Measurements from ENCODE around the gene CEP350.

CEP350 gene

DNA sequence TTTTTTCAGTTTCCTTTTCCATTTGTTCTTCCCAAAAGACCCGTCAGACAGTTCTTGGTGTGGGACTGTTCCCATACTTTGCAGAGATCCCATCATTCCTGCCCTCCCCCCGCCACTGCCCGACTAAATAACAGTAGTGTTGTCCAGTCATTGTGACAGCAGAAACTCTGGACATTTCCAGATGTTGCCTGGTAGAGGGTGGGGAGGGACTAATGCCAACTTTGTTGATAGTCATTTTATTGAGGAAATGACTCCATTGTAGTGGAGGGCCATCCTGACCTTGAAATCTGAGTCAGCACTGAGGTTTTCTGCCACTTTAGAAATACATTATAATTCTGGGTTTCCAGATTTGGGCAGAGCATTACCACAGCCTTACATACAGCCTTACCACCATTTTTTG lies 85.4 kb downstream of the CEP350 start:
- TF ChIP-seq, protein P1, sequence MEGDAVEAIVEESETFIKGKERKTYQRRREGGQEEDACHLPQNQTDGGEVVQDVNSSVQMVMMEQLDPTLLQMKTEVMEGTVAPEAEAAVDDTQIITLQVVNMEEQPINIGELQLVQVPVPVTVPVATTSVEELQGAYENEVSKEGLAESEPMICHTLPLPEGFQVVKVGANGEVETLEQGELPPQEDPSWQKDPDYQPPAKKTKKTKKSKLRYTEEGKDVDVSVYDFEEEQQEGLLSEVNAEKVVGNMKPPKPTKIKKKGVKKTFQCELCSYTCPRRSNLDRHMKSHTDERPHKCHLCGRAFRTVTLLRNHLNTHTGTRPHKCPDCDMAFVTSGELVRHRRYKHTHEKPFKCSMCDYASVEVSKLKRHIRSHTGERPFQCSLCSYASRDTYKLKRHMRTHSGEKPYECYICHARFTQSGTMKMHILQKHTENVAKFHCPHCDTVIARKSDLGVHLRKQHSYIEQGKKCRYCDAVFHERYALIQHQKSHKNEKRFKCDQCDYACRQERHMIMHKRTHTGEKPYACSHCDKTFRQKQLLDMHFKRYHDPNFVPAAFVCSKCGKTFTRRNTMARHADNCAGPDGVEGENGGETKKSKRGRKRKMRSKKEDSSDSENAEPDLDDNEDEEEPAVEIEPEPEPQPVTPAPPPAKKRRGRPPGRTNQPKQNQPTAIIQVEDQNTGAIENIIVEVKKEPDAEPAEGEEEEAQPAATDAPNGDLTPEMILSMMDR (conservative IDR thresholded peaks at IDR 0.05; ENCODE audit: low read depth, low read length) = no peak
- H3K4me3 ChIP-seq (ENCODE audit: low read length) = no peak overlapping the region
- DNase-seq (ENCODE audit: low read depth) = no peak

DNA sequence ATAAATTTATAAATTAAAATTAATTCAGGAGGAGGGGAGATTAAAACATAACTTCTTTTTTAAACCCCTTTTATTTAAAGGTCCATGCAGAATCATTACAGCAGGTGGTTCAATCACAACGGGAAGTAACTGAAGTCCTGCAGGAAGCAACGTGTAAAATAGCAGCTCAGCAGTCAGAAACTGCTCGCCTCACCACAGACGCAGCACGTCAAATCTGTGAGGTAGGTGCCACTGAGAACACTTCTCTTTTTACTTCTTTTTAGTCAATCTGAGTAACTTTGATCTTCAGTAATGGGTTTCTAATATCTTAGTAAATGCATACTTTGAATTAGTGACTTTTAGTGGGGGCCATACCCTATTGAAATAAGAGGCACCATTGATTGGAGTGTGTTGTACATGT lies 87.0 kb downstream of the CEP350 start:
- TF ChIP-seq, protein P1 (conservative IDR thresholded peaks at IDR 0.05; ENCODE audit: low read depth, low read length) = no peak
- no peak overlapping the region for H3K4me3 ChIP-seq (ENCODE audit: low read length)
- DNase-seq (ENCODE audit: low read depth) = no peak

DNA sequence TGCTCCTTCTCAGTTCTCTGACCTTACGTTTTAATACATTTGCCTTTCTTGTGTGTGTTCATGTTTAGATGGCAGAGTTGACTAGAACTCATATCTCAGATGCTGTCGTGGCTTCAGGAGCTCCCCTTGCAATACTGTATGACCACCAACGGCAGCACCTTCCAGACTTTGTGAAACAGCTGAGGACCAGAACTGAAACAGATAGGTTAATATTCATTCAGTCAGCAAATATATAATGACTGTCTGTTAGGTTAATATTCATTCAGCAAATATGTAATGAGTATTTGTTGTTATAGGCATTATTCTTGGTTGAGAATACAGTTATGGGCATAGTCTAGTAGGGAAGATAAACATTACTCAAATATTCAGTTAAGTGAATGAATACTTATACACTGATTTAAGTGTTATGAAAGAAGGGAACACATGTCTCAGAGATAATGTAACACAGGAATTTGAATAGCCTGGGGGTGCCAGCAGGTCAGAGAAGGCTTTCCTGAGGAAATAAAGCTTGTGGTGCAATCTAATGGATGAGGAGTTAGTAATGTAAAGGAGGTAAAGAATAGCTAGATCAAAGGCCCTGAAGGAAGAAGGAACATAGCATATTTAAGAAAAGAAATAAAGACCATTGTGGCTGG lies 88.5 kb downstream of the CEP350 start:
- H3K4me3 ChIP-seq (ENCODE audit: low read length) = no peak overlapping the region
- TF ChIP-seq, protein P1 (conservative IDR thresholded peaks at IDR 0.05; ENCODE audit: low read depth, low read length) = no peak
- DNase-seq (ENCODE audit: low read depth) = no peak

DNA sequence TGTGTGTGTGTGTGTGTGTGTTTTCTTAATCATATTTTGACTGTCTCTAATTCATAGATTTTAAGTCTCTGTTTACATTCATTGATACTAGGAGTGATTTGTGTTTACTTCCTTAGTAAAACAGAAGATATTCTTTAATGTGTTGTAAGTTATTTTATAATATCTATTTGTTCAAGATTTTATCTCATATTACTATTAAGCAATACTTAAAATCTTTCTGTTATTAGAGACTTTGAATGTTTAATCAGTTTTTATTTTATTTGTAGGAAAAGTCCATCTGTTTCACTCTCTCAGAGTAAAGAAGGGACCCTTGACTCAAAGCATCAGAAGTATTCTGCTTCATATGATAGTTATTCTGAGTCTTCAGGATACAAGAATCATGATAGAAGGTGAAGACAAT lies 89.2 kb downstream of the CEP350 start:
- H3K4me3 ChIP-seq (ENCODE audit: low read length) = no peak overlapping the region
- TF ChIP-seq, protein P1 (conservative IDR thresholded peaks at IDR 0.05; ENCODE audit: low read depth, low read length) = no peak

DNA sequence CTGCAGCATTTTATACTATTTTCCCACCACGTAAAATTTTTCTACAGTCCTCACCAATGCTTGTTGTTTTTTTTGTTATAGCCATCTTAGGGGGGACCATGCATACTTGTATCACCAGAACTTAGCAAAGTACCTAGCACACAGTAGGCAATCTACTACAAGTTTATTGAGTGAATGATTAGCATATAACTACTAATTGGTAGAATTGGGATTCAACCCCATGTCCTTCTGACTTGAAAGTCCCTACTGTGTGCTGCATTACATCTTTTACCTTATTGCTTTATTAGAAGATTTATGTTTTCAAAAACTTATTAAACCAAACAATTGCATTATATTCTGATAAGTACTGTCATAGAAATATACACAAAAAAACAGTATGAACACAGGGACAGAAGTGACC lies 92.1 kb downstream of the CEP350 start:
- DNase-seq (ENCODE audit: low read depth) = no peak
- H3K4me3 ChIP-seq (ENCODE audit: low read length) = no peak overlapping the region
- TF ChIP-seq, protein P1 (conservative IDR thresholded peaks at IDR 0.05; ENCODE audit: low read depth, low read length) = no peak

More for the DNA sequence above, 89.2 kb downstream of the CEP350 start:
- DNase-seq (ENCODE audit: low read depth) = no peak

DNA sequence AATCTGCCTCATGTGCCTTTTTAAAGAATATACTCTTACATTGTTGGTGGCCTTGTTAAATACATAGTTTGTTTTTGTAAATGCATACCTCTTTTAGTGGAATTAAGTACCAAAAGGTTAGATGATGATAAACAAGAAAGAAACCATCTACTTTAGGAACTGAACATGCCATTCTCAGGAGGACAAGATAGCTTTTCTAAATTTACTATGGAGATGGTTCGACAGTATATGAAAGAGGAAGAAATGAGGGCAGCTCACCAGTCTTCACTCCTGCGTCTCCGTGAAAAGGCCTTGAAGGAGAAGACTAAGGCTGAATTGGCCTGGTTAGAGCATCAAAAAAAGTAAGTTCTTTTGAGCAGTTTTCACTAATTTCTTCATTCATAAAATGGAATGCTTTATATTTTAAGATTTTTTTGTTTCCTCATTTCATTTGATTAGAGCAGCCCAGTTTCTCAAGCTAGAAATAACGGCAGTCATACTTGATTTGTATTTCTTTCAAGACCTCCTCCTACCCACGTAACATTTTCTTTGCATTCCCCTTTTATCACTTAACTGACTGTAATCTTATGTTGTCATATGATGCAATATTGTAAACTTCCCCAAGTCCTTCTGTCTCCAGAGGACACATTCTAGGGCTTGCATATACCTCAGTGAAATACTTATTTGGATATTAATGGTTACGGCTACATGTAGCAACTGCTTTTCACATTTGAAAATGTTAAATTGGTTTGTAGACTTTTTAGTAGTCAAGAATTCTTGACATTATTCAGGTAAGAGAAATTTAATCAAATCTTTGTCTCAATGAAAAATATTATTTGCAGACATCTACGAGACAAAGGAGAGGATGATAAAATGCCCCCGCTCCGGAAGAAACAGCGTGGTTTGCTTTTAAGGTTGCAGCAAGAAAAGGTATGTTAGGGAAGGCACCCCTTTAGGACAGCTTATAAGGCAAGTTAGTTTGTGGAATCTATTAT lies 99.3 kb downstream of the CEP350 start:
- no peak for DNase-seq (ENCODE audit: low read depth)
- no peak overlapping the region for H3K4me3 ChIP-seq (ENCODE audit: low read length)
- TF ChIP-seq, protein P1 (conservative IDR thresholded peaks at IDR 0.05; ENCODE audit: low read depth, low read length) = no peak

All from retinal pigment epithelial cell (primary cell).